Liver (tissue), 9 donors: ENCODE data around the gene SUPT5H. TPM values are rescaled to one million over a fixed set of nuclear protein-coding genes. Genes with fewer than 3 reads are reported as not detected.

ENCODE experiments used
- DNase-seq: peaks from one replicate; pipeline ENCODE4 v3.0.0-alpha.2; 2017; ENCODE audit warnings: low spot score
- H3K27ac ChIP-seq, 2 donors: one replicate each; pipeline ENCODE4 v1.7.0; 2013; ENCODE audit warnings: inconsistent platforms in 2 of 2, low read length in 2 of 2, control low read depth in 1 of 2, low read depth in 1 of 2, mild to moderate bottlenecking in 1 of 2
- H3K27me3 ChIP-seq, 4 donors: one replicate each; pipeline versions ENCODE4 v1.6.1 to v1.7.0; 2013; ENCODE audit warnings: low read length in 3 of 4, inconsistent platforms in 1 of 4, mild to moderate bottlenecking in 1 of 4, moderate library complexity in 1 of 4; ENCODE audit not compliant: control insufficient read depth in 4 of 4, insufficient read depth in 4 of 4
- H3K36me3 ChIP-seq, 4 donors: one replicate each; pipeline versions ENCODE4 v1.6.1 to v1.7.0; 2013; ENCODE audit warnings: low read length in 3 of 4, mild to moderate bottlenecking in 3 of 4, low read depth in 1 of 4, moderate library complexity in 1 of 4; ENCODE audit not compliant: control insufficient read depth in 4 of 4, insufficient read depth in 3 of 4
- H3K4me1 ChIP-seq, 4 donors: one replicate each; pipeline versions ENCODE4 v1.6.1 to v1.7.0; 2013; ENCODE audit warnings: low read length in 3 of 4, mild to moderate bottlenecking in 3 of 4, moderate library complexity in 1 of 4; ENCODE audit not compliant: control insufficient read depth in 4 of 4, insufficient read depth in 4 of 4
- H3K4me3 ChIP-seq, 3 donors: one replicate each; pipeline versions ENCODE4 v1.6.1 to v1.7.0; 2013; ENCODE audit warnings: low read length in 3 of 3, control low read depth in 1 of 3, low read depth in 1 of 3, mild to moderate bottlenecking in 1 of 3
- H3K9ac ChIP-seq, 2 donors: one replicate each; pipeline ENCODE4 v1.7.0; 2013; ENCODE audit warnings: low read length in 2 of 2, mild to moderate bottlenecking in 2 of 2, moderate library complexity in 2 of 2, control low read depth in 1 of 2, low read depth in 1 of 2
- H3K9me3 ChIP-seq, 4 donors: one replicate each; pipeline versions ENCODE4 v1.6.1 to v1.7.0; 2013; ENCODE audit warnings: low read length in 3 of 4; ENCODE audit not compliant: control insufficient read depth in 4 of 4
- ATF3 ChIP-seq: IDR thresholded peaks from 2 replicates; pipeline ENCODE4 v1.6.1; 2016; ENCODE audit warnings: antibody characterized with exemption
- EGR1 ChIP-seq, 2 donors: IDR thresholded peaks; 2 replicates each; pipeline ENCODE4 v1.6.1; 2016 to 2018; ENCODE audit warnings: antibody characterized with exemption in 2 of 2, low read depth in 2 of 2
- FOXA1 ChIP-seq: IDR thresholded peaks from 2 replicates; pipeline ENCODE4 v1.6.1; 2016; ENCODE audit warnings: antibody characterized with exemption
- FOXA2 ChIP-seq: IDR thresholded peaks from 2 replicates; pipeline ENCODE4 v1.6.1; 2016; ENCODE audit warnings: antibody characterized with exemption
- GABPA ChIP-seq, 2 donors: IDR thresholded peaks in 1 of 2; conservative IDR thresholded peaks in 1 of 2; 2 replicates each; pipeline ENCODE4 v1.6.1; 2016; ENCODE audit warnings: antibody characterized with exemption in 2 of 2, mild to moderate bottlenecking in 1 of 2, moderate library complexity in 1 of 2
- HNF4G ChIP-seq: IDR thresholded peaks from 2 replicates; pipeline ENCODE4 v1.6.1; 2016; ENCODE audit warnings: antibody characterized with exemption
- JUND ChIP-seq, 2 donors: IDR thresholded peaks; 2 replicates each; pipeline ENCODE4 v1.6.1; 2016; ENCODE audit warnings: antibody characterized with exemption in 2 of 2
- NR2F2 ChIP-seq: IDR thresholded peaks from 2 replicates; pipeline ENCODE4 v1.6.1; 2016; ENCODE audit warnings: antibody characterized with exemption
- RAD21 ChIP-seq, 2 donors: IDR thresholded peaks; 2 replicates each; pipeline ENCODE4 v1.6.1; 2016; ENCODE audit warnings: antibody characterized with exemption in 2 of 2, mild to moderate bottlenecking in 2 of 2
- REST ChIP-seq: IDR thresholded peaks from 2 replicates; pipeline ENCODE4 v1.6.1; 2016; ENCODE audit warnings: antibody characterized with exemption, mild to moderate bottlenecking
- SP1 ChIP-seq: IDR thresholded peaks from 2 replicates; pipeline ENCODE4 v1.6.1; 2018; ENCODE audit warnings: antibody characterized with exemption, mild to moderate bottlenecking
- TAF1 ChIP-seq: conservative IDR thresholded peaks from 2 replicates; pipeline ENCODE4 v1.6.1; 2016; ENCODE audit warnings: antibody characterized with exemption, mild to moderate bottlenecking
- YY1 ChIP-seq: IDR thresholded peaks from 2 replicates; pipeline ENCODE4 v1.6.1; 2016; ENCODE audit warnings: antibody characterized with exemption, mild to moderate bottlenecking
- WGBS: extraction: QIAGEN DNeasy Blood & Tissue Kit; methylation state at CpG from one replicate; pipeline ENCODE4 v1.1.7; 2013; 5-methylcytosine and 5-hydroxymethylcytosine counted together
- polyA plus RNA-seq, 2 donors: library from polyadenylated mRNA; stranded (reverse) in 1 of 2; unstranded in 1 of 2; fragments of 200-250 nt in 1 of 2; fragments of >200 nt in 1 of 2; fragmentation: Nextera tagmentation in 1 of 2; extraction: Ambion mirVana in 1 of 2; gene quantifications; one replicate each; pipeline versions ENCODE4 v1.2.1 to v1.2.3, GENCODE V29; 2013 to 2015
- total RNA-seq, 2 donors: library from RNA; depleted of rRNA; stranded (reverse); fragments of >200 nt; gene quantifications; one replicate each; pipeline ENCODE4 v1.2.3, GENCODE V29; 2014
- TF ChIP-seq, protein P1 (sequence below): fragments of 150-350 bp; IDR thresholded peaks from 2 replicates; pipeline ENCODE4 v1.5.1; 2017; ENCODE audit warnings: improper control_type of control experiment, low read depth, low read length; ENCODE audit not compliant: missing input control
- TF ChIP-seq, protein P2 (sequence below): IDR thresholded peaks from 2 replicates; pipeline ENCODE4 v1.6.1; 2016; ENCODE audit warnings: antibody characterized with exemption
- donor health status: healthy.
- donor health status: healthy.
- donor health status: healthy.
- donor health status: healthy.
- donor health status: healthy.

Gene SUPT5H
- total and polyA plus RNA-seq, 4 donors: 19.3 to 52.5 (median 45.2) TPM

GRCh38 chr19:39481229-39481545, 35.8 kb downstream of the SUPT5H start:
- WGBS: 0% methylated on average over 12 of the region's 12 CpGs
- H3K9me3 ChIP-seq: no peaks in the 10 kb centered on the region
- H3K27me3 ChIP-seq: no peaks in the 10 kb centered on the region
- peak overlapping the region; percentile 76 to 93 for H3K9ac ChIP-seq
- no peak for TF ChIP-seq JUND (IDR thresholded peaks at IDR 0.05)
- TF ChIP-seq FOXA1: no peak
- TF ChIP-seq RAD21 (IDR thresholded peaks at IDR 0.05): no peak
- TF ChIP-seq, protein P1, sequence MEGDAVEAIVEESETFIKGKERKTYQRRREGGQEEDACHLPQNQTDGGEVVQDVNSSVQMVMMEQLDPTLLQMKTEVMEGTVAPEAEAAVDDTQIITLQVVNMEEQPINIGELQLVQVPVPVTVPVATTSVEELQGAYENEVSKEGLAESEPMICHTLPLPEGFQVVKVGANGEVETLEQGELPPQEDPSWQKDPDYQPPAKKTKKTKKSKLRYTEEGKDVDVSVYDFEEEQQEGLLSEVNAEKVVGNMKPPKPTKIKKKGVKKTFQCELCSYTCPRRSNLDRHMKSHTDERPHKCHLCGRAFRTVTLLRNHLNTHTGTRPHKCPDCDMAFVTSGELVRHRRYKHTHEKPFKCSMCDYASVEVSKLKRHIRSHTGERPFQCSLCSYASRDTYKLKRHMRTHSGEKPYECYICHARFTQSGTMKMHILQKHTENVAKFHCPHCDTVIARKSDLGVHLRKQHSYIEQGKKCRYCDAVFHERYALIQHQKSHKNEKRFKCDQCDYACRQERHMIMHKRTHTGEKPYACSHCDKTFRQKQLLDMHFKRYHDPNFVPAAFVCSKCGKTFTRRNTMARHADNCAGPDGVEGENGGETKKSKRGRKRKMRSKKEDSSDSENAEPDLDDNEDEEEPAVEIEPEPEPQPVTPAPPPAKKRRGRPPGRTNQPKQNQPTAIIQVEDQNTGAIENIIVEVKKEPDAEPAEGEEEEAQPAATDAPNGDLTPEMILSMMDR: no peak
- TF ChIP-seq TAF1: no peak
- TF ChIP-seq HNF4G: no peak
- no peak for TF ChIP-seq EGR1 (IDR thresholded peaks at IDR 0.05; ENCODE audit: low read depth in 2 of 2)
- TF ChIP-seq SP1: no peak
- no peak for TF ChIP-seq ATF3
- TF ChIP-seq GABPA (IDR thresholded peaks at IDR 0.05 in 1 of 2, conservative IDR thresholded peaks at IDR 0.05 in 1 of 2): no peak
- no peak for TF ChIP-seq FOXA2
- H3K4me1 ChIP-seq: peaks cover 3 to 19% (median 15%) of the 10 kb centered on the region in 4 donors
- peak overlapping the region; percentile 61 to 82 for H3K27ac ChIP-seq
- DNase-seq: no peak
- peaks cover 5 to 16% (median 7%) of the 10 kb centered on the region in 4 donors for H3K36me3 ChIP-seq
- peak overlapping the region; percentile 78 to 95 (median 79) for H3K4me3 ChIP-seq

GRCh38 chr19:39481676-39482075, 36.3 kb downstream of the SUPT5H start:
- DNase-seq: no peak
- Histone ChIP-seq H3K4me1 (peaks cover 3 to 19% (median 15%) of the 10 kb centered on the region in 4 donors), H3K4me3 (peak overlapping the region; percentile 78 to 95 (median 79)), H3K27ac (no peak overlapping the region), H3K36me3 (peaks cover 4 to 17% (median 5%) of the 10 kb centered on the region in 4 donors), H3K27me3 (no peaks in the 10 kb centered on the region), H3K9ac (no peak overlapping the region), H3K9me3 (no peaks in the 10 kb centered on the region)
- TF ChIP-seq REST (no peak), NR2F2 (no peak), HNF4G (no peak), YY1 (no peak), ATF3 (no peak), GABPA (IDR thresholded peaks at IDR 0.05 in 1 of 2, conservative IDR thresholded peaks at IDR 0.05 in 1 of 2) (no peak), TAF1 (no peak)
- TF ChIP-seq, protein P2, sequence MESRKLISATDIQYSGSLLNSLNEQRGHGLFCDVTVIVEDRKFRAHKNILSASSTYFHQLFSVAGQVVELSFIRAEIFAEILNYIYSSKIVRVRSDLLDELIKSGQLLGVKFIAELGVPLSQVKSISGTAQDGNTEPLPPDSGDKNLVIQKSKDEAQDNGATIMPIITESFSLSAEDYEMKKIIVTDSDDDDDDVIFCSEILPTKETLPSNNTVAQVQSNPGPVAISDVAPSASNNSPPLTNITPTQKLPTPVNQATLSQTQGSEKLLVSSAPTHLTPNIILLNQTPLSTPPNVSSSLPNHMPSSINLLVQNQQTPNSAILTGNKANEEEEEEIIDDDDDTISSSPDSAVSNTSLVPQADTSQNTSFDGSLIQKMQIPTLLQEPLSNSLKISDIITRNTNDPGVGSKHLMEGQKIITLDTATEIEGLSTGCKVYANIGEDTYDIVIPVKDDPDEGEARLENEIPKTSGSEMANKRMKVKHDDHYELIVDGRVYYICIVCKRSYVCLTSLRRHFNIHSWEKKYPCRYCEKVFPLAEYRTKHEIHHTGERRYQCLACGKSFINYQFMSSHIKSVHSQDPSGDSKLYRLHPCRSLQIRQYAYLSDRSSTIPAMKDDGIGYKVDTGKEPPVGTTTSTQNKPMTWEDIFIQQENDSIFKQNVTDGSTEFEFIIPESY: no peak
- WGBS: 77% methylated on average over 11 of the region's 11 CpGs
